Stimulated activated CD8-positive, alpha-beta memory T cell treated with anti-CD3 and anti-CD28 coated beads, Interleukin-2, amount 100 ng/mL, for 48 hours (primary cell): Measurements from ENCODE around the gene TM4SF1.

ENCODE experiments used
- DNase-seq, 2 donors: peaks; one replicate each; pipeline ENCODE4 v3.0.0-alpha.2; 2020; ENCODE audit warnings: low read depth in 2 of 2

Gene TM4SF1, protein sequence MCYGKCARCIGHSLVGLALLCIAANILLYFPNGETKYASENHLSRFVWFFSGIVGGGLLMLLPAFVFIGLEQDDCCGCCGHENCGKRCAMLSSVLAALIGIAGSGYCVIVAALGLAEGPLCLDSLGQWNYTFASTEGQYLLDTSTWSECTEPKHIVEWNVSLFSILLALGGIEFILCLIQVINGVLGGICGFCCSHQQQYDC

DNA sequence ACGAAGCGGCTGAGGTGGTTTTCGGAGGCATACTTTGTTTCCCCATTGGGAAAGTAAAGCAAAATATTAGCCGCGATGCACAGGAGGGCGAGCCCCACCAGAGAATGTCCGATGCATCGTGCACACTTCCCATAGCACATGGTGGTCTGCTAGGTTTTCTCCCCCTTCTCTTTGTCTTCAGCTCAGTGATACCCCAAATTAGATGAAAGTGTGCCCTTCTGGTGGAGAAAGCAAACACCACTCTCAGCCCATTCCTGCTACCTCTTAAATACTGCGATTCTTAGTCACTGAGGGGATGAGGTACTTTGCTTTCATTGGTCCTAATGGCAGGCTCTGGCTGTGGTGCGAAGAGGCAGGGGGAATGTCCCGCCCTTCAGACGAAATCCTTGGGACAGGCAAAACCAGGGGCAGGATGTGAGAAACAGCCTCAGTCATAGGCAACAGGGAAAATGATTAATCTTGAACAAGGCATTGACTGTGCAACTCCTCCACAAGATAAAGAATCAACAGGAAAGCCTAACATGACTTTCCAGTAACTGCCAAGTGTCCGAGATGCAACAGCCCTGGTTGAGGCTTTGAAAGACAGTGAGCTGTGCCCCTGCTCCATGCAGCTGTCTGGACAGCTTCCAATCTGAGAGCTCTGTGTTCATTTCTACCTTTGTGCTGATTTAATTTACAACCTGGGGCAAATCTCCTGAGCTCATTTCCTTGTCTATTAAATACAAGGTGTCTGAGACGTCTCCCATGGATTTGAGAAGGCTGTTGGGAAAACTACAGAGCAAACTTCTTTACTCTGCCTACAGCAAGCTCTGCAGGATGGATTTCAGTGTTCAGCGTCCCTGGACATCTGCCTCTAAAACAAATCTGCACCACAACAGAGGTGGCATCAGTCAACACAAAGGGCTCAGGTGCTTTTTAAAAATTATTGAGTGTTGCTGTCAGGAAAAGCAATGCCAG, at the start of gene TM4SF1:
Gene TM4SF1 (minus strand): TSS at position 242 of the 957 bp plus-strand sequence. CDS start 102 bp downstream, at position 140.
- DNase-seq = no peak

DNA sequence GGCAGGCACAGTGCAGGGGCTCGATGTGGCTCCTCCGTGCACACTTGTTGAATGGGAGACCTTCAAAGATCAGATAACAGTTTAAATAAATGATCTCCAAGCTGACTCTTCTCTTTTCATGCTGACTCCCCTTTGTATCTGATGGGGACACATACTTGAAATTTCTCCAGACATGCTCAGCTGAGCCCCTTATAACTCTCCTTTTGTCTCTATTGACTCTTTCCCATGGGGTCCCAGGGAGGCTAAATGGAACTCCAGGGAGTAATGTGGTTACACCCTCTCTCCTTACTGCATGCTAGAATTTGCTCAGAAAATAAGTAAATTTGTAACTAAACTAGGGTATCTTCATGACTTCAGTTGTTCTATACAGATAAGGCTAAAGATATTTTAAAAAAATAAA, 48.9 kb upstream of the TM4SF1 start:
- no peak for DNase-seq

DNA sequence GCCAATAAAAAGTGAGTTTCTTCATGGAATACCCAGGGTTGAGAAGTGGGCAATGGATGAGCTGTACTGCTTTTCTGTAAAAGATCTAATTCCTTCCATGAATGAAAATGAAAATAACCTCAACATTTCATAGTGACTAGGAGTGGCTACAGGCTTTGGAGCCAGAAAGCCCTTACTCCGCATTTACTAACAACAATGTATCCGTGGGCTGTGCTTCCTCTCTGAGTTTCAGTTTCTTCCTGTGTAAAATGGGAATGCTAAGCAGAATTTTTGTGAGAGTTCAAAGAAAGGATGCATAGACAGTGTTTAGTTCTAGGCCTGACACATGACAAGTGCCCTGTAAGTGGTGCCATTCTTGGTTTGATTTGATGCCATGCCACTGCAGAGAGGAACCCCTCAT, 47.5 kb upstream of the TM4SF1 start:
- DNase-seq = no peak

DNA sequence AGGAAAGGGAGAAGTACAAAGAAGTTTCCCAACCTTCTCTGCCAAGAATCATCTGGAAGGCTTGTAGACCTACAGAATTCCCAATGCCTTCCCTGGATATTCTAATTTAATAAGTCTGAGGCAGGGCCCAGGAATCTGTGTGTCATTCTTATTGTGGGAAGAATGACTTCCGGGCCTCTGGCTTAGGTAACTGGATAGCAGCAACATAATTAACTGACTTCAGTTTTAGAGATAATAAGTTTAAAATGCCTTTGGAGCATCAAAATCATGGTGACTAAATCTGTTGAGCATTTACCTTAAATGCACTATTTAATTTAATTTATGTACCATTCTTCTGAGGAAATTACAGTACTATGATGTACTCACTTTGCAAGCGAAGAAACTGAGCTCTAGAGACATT, 44.3 kb upstream of the TM4SF1 start:
- no peak for DNase-seq

DNA sequence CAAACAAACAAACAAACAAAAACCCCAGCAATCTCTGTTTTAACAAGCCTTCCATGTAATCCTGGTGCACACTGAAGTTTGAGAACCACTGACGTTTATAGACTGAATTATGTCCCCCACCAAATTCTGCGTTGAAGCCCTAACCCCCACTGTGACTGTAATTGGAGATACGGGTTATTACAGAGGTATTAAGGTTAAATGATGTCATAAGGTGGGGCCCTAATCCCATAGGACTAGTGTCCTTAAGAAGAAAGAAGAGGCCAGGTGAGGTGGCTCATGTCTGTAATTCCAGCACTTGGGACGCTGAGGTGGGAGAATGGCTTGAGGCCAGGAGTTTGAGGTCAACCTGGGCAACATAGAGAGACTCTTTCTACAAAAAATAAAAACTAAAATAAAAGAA, 42.4 kb upstream of the TM4SF1 start:
- DNase-seq = no peak

DNA sequence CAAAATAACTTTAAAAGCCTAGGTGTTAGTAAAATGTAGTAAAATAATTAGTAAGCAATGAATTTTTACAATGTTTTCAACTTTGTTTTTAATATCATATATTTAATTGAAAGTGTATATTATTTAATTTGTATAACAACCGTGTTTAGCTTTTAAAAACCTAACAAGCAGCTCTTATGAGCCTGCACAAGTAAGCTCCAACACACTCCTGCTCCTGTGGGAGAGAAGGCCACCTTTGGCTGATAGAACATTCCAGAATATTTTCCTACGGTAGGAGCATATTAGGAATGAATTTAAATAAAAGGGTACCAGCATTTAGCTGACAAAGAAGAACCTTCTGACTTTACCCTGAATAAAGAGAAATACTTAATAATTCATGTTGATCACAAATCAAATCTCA, 40.3 kb upstream of the TM4SF1 start:
- no peak for DNase-seq

DNA sequence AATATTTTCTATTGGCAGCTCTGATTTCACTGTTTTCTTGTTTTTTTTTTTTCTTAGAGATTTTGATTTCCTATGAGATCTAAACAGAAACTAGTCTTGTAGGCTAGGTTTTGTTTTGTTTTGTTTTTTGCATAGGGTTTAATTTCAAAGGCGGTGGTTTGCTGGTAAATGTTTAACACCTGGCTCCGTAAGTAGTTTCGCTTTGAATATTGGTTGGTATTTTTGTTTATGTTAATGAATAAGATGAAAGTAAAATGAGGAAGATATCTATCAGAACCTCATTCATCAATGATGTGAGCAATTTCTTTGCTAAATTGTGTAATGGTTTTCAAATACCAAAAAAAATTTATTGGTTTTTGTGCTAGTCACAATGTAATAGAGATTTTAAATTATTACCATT, 39.7 kb upstream of the TM4SF1 start:
- DNase-seq = no peak

DNA sequence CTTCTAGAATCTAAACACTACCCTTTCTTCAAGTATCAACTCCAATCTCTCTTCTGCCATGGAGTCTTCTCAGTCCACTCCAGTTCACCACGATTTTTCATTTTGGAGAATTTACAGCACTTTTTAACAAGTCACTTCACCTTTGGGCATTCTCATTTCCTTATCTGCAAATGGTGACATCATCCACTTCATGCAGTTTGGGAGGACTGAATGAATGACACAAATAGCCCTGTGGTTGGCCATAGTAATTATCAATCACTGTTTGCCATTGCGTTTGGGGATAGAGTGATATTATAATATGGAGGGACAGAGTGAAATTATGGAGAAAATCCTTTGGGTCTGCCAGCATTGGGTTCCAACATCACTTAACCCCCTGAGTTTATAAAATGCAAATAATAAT, 38.0 kb upstream of the TM4SF1 start:
- no peak for DNase-seq

DNA sequence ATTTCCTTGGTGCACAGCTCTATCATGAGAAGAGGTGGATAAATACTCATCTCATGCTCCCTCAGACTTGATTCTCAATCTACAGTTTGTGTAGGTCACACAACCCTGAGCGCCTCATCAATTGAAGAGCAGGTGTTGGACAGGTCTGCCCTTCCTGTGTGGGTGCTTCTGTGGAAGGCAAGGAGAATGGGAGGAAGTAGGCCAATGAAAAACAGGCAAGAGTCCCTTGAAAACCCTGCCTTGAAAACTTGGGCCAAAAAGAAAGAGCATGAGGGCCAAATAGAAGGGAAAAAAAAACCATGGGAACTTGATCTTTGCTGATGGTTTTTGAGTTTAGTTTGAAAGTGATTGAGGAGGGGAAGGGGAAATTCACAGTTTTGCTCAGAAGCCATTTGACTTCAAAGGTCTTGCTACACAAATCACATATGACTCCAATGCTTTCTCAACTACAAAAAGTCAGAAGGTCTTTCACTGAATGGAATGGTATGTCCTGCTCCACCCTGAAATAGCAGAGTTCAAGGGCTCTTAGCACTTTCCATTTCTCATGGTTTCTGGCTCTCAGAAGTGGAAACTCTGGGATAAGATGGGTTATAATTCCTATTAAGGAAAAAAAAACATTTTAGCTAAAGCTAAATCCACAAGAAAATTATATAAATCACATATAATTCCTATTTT, 37.2 kb upstream of the TM4SF1 start:
- no peak for DNase-seq

DNA sequence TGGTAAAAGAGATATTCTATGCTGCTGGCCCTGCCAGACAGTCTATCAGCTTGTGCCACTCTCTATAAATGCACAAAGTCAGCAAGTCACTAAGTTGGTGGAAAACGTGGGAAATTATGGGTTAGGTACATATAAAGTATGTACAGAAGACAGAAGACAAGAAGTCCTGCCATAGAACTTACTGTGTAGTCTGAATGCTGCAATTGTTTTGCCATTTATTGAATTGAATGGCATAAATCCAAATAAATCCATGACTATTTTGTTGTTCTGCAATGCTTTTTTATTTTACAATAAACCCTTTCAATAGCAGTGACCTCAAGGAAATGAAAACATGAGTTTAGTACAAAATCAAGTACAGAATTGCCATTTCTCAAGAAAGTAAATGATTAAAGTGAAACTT, 34.1 kb upstream of the TM4SF1 start:
- no peak for DNase-seq

DNA sequence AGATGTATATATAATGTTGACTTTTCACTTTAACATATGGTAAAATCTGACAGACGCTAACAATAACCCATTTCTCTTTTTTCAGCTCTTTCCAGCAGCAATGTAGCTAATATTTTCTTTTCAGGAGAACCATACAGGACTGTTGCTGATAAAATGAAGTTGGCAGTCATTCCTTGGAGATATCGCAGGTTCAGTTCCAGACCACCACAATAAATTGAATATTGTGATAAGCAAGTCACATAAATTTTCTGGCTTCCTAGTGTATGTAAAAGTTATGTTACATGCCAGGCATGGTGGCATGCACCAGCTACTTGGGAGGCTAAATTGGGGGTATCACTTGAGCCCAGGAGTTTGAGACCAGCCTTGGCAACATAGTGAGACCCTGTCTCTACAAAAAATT, 31.9 kb upstream of the TM4SF1 start:
- DNase-seq = no peak

DNA sequence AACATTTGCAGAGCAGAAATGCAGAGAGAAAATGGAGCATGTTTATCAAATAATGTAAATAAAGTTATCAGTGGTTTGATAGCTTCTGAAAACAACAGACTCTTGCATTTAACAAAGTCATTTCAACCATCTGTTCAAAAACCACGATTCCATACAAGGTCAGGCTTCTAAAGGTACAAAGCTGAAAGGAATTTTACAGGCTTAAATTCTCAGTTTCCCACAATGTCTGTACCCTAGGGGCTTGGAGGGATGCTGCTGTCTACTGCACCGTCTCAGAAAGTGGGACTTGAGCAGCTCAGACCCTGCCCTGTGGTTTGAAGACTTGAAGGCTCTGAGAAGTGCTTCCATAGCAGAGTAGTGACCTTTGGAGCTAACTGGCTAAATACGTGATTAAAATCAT, 30.4 kb upstream of the TM4SF1 start:
- no peak for DNase-seq

DNA sequence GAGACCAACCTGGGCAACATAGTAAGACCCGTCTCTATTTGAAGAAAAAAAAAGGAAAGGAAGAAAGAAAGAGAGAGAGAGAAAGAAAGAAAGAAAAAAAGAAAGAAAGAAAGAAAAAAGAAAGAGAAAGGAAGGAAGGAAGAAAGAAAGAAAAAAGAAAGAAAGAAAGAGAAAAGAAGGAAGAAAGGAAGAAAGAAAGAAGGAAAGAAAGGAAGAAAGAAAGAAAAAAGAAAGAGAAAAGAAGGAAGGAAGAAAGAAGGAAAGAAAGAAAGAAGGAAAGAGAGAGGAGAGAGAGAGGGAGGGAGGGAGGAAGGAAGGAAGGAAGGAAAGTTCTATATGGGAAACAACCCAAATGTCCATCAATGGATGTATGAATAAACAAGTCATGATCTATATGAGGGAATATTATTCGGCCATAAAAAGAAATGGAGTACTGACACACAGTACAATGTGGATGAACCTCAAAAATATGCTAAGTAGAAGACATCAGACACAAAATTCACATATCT, 28.8 kb upstream of the TM4SF1 start:
- no peak for DNase-seq

DNA sequence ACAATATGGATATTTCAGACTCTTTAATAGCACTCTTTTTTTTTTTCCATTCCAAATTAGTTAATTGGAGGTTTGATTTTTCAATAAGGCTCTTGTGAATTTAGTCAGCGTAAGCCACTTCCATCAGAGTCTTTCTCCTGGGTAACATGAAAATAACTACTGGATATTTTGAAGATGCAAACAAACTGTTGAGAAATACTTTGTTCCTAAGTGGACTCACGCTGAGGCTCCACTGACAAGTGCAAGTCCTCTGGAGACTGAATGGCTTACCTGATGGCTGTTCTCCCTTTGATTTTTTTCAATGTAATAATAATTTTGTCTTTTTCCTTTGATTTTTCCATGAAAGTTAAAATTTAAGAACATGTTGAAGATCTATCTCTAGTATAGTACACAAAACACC, 26.0 kb upstream of the TM4SF1 start:
- DNase-seq = no peak

DNA sequence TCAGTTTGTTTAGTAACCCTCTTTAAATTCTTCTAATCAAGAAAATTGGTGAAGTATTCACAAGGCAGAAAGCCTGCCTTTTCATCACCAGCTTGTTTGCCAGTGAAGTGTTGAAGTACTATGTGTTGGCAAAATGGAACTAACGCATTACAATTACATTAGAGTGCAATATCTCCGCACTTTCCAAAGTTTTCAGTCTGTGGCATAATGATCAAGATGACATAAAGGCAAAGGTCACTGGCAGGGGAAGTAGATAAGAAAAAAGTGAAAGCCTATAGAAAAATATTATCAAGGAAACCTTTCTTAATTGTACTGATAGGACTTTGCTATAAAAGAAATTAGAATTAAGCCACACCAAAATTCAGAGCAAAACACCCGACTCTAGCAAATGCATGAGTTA, 25.0 kb upstream of the TM4SF1 start:
- no peak for DNase-seq

DNA sequence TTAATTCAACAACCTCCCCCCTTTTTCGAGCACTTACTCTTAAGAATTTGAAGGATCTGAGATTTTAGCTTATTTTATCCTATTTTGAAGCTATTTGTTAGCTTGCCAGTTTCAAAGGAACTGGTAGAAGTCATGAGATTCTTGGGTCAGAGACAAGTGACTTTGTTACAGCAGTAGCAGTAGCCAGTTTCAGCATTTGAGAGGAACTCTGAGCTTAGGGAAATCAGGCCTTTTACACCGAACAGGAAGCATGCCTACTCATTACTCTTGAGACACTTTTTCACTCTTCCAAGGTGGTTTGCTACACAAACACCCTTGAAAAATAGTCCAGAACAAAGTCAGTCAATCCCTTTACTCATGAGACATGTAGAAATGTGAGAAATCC, 24.5 kb upstream of the TM4SF1 start:
- no peak for DNase-seq

DNA sequence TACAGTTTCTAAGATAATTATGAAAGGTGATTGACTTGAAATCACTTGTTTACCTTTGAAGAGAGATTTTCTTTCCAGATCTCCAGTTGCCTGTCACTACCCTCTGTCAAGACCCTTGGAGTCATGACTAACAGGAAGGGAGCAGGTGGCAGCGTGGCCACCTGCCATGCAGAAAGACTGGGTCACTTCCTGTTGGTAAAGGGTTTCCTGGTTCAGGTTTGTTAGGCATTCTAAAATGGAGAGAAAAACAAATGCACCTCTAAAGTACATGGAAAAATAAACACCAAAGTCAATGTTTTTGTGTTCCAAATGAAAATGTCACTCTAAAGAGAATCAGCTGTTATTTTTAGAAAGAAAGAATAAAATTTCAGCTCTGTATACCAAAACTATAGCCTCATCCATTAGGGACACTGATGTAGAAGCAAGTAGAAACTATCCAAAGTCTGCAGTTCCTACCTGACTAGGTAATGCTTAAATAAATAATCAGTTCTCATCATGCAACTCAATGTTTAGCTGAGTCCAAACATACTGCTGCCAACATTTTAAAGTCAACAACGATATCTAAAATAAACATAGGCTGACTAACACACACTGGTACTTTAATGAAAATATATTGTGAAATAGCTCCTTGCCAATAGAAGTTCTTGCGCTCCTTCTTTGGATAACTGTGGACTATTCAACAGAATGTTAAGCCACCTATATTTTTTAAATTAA, 23.9 kb upstream of the TM4SF1 start:
- DNase-seq = no peak

DNA sequence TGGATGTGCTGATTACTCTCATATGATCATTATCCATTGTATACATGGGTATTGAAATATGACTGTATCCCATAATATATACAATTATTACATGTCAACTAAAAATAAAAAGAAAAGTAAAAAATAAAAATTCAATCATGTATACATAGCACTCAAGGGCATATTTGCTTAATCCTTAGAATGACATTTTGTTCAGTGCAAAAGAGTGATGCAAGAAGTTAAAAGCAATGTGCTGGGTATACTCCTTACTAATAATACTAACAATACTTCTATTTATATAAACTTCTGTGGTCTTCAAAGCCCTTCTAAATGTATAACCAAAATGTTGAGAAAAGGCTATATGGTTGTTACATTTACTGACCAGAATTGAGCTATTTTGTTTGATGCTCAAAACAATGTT, 23.2 kb upstream of the TM4SF1 start:
- no peak for DNase-seq

DNA sequence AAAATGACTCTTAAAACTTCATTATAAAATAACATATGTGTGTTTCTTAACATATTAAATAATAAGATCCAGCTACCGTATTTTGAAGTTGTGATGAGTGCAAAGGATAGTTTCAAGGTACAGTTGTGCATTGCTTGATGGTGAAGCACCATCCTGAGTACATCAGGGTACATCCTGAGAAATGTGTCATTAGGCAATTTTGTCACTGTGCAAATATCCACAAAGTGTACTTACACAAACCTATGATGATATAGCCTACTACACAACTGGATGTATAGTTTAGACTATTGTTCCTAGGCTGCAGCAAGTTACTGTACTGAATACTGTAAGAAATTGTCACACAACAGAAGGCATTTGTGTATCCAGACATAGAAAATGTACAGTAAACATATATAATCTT, 20.8 kb upstream of the TM4SF1 start:
- DNase-seq = no peak

DNA sequence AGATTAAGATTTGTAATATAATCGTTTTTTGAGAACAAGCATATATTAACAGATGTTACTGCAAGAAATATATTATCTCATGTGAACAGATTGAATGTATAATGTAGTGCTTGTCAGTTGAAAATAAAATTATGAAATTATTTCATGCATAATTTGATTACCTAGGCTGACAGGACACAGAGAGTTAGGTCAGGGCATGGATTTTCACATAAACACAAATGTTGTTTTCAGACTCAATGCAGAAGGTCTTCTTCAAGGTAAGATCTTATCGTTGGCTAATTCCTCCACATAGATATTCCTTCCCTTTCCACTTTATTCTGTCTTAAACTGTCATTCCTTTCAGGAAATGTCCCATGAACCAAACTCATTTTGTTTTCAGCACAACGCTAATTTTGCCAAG, 20.1 kb upstream of the TM4SF1 start:
- DNase-seq = no peak

DNA sequence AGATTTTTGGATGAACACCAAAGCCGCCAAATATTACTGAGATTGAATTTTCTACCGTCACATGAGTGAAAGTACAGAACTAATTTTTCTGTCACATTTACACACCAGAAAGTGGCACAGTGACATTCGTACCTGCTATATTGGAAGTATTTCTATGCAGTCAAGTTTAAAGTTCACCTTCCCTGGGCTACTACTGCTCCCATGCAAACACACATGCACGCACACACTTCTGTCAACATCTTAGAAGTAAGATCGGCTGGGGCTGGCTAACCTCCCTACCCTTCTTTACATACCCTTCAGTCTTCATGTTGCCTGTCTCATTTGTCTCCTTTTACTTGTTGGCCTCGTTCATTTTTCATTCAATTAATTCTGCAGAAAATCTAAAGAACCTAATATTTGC, 19.0 kb upstream of the TM4SF1 start:
- DNase-seq = no peak
